Gastrocnemius medialis (tissue), 4 donors: ENCODE results near the gene SPPL3.

Experiments used
- POLR2A ChIP-seq, 2 donors: fragments of 450-650 bp; IDR thresholded peaks; one replicate each; pipeline ENCODE4 v1.6.1; 2017; ENCODE audit warnings: antibody characterized with exemption in 2 of 2, mild to moderate bottlenecking in 2 of 2, moderate library complexity in 2 of 2
- TF ChIP-seq, protein P1 (sequence below), 5 experiments: fragments of 450-650 bp in 3 of 5; fragments of 200-600 bp in 2 of 5; sonication (generic) in 2 of 5; IDR thresholded peaks in 4 of 5; conservative IDR thresholded peaks in 1 of 5; 1 replicate in 4 of 5; 2 replicates in 1 of 5; pipeline ENCODE4 v1.5.1; 2016 to 2019; ENCODE audit warnings: antibody characterized with exemption in 5 of 5, mild to moderate bottlenecking in 3 of 5, moderate library complexity in 3 of 5

DNA sequence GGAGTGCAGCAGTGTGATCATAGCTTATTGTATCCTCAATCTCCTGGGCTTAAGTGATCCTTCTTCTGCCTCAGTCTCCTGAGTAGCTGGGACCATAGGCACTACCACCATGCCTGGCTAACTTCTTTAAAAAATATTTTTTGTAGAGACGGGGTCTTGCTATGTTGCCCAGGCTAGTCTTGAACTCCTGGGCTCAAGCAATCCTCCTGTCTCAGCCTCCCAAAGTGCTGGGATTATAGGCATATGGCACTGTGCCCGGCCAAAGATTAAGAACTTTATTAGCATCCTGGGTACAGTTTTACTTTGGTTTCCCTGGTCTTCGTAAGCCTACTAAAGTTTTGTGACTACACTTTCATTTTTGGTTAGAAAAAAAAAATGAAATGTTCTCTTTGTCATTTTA is 94.1 kb downstream of the SPPL3 start:
- TF ChIP-seq, protein P1, sequence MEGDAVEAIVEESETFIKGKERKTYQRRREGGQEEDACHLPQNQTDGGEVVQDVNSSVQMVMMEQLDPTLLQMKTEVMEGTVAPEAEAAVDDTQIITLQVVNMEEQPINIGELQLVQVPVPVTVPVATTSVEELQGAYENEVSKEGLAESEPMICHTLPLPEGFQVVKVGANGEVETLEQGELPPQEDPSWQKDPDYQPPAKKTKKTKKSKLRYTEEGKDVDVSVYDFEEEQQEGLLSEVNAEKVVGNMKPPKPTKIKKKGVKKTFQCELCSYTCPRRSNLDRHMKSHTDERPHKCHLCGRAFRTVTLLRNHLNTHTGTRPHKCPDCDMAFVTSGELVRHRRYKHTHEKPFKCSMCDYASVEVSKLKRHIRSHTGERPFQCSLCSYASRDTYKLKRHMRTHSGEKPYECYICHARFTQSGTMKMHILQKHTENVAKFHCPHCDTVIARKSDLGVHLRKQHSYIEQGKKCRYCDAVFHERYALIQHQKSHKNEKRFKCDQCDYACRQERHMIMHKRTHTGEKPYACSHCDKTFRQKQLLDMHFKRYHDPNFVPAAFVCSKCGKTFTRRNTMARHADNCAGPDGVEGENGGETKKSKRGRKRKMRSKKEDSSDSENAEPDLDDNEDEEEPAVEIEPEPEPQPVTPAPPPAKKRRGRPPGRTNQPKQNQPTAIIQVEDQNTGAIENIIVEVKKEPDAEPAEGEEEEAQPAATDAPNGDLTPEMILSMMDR (IDR thresholded peaks at IDR 0.05 in 4 of 5, conservative IDR thresholded peaks at IDR 0.05 in 1 of 5) = no peak
- TF ChIP-seq POLR2A (IDR thresholded peaks at IDR 0.05) = no peak
